H1 (cell line): ENCODE results near the gene EEPD1. TPM values are rescaled to one million over a fixed set of nuclear protein-coding genes. Genes with fewer than 3 reads are reported as not detected.

Experiments used
- BCL11A ChIP-seq, 2 experiments: IDR thresholded peaks; one replicate each; pipeline ENCODE4 v1.6.1; 2011; ENCODE audit warnings: low read depth in 2 of 2, low read length in 2 of 2, mild to moderate bottlenecking in 2 of 2
- BRCA1 ChIP-seq: IDR thresholded peaks from 2 replicates; pipeline ENCODE4 v1.6.1; 2012; ENCODE audit warnings: low read depth, low read length, improper control_type of control experiment
- CBX5 ChIP-seq: fragments of 300-800, 300-1000 bp; sonication (generic); IDR thresholded peaks from 2 replicates; pipeline ENCODE4 v1.7.1; 2016; ENCODE audit warnings: antibody characterized with exemption, low read length, low read depth
- HDAC2 ChIP-seq, 2 experiments: fragments of 300-600 bp in 1 of 2; sonication (generic) in 1 of 2; IDR thresholded peaks; 2 replicates each; pipeline ENCODE4 v1.6.1; 2011 to 2012; ENCODE audit warnings: low read depth in 2 of 2, low read length in 2 of 2, mild to moderate bottlenecking in 2 of 2, moderate library complexity in 2 of 2, borderline replicate concordance in 1 of 2, inconsistent platforms in 1 of 2
- RXRA ChIP-seq: IDR thresholded peaks from 2 replicates; pipeline ENCODE4 v1.6.1; 2011; ENCODE audit warnings: low read depth, mild to moderate bottlenecking, low read length, moderate library complexity; ENCODE audit not compliant: insufficient read depth
- TEAD4 ChIP-seq: IDR thresholded peaks from 2 replicates; pipeline ENCODE4 v1.6.1; 2012; ENCODE audit warnings: low read depth, low read length, inconsistent platforms, mixed read lengths
- polyA plus RNA-seq, 7 experiments: library from polyadenylated mRNA; depleted of rRNA in 3 of 7; stranded (reverse) in 5 of 7; unstranded in 2 of 7; fragments of >200 nt in 5 of 7; fragments of 200-250 nt in 2 of 7; gene quantifications; 1 replicate in 5 of 7; 2 replicates in 1 of 7; 4 replicates in 1 of 7; pipeline versions ENCODE4 v1.2.1 to v1.2.3, GENCODE V29; 2011 to 2013; ENCODE audit warnings: missing spikeins in 2 of 7, mixed read lengths in 2 of 7
- total RNA-seq: library from RNA; stranded (reverse); fragmentation: NEBNext Ultra II Directional; extraction: Animal tissue kit (Norgen Biotek cat#: 25700); gene quantifications from 2 replicates; pipeline ENCODE4 v1.2.1, GENCODE V29; 2021

EEPD1 gene
- total and polyA plus RNA-seq, 2 of the 8 experiments (the other 6 are each of a cell fraction or from before 2014, with no cell fraction given), result 3.1 to 7.8 TPM

DNA sequence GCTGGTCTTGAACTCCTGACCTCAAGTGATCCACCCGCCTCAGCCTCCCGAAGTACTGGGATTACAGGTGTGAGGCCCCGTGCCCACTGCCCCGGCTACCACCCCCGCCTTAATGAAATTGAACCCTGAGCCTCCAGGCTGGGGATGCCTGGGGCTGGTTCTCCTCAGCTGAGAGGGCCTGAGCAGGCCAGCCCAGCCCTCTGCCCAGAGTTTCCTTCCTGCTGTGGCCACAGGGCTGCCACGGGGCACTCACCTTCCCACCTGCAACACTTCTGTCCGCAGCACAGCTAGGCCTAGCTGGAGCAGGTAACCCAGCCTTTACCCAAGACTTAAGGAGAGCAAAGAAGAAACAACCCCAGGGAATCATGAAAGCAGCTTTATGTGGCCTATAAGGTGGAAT lies 158.5 kb downstream of the EEPD1 start (continued):
- TF ChIP-seq RXRA (no peak), BCL11A (IDR thresholded peaks at IDR 0.05; ENCODE audit: low read depth in 2 of 2, low read length in 2 of 2) (no peak), TEAD4 (no peak), CBX5 (no peak), HDAC2 (IDR thresholded peaks at IDR 0.05; ENCODE audit: borderline replicate concordance in 1 of 2, low read depth in 2 of 2, low read length in 2 of 2) (no peak), BRCA1 (no peak)
